Measurements from ENCODE around the gene SLC38A4.
"Not testable (repeated sequence)": the region's sequence is repeated elsewhere in the genome, so short reads cannot be mapped to it uniquely, and the experiment has no call there.

SLC38A4 gene

DNA sequence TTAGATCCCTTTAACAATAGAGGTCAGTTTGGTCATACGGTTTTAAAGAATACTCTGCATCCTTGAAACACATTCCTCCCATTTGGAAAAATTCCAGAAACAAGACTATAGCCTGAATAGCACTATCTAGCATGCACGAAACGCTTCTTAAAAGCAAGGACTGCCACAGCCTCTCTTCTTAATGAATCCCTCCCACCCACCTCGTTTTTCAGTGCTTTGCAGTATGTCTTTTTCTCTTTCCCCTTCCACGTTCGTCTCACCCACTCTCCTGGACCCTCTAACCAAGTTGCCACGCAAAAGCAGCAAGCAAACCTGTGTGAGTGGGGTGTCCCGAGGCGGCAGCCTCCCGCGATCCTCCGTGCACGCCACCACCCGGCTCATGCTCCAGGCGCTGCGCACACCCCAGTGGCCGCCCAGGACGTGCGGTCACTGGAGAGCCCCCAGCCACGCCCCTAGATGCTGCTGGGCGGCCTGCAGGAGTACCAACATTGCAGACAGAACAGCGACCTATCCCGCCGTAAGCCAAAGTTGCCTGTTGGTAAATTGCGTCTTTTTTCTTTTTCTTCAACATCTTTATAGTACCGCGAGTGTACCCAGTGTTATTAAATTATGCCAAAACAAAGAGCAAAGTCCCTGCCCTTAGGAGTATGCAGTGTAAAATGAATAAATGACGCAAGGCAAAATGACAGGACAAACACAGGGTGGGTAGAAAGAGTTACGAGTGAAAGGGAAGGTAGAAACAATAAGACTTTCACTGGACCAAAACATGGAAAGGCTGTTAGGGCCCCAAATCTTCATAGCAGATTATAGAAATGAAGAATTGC, at the start of gene SLC38A4:
SLC38A4 (minus strand) TSS at position 407 of the 824 bp plus-strand sequence. CDS start 32,926 bp downstream, outside the sequence.
- no peak for DNase-seq (ENCODE audit: low read depth)
- peak within 1 kb of the TSS; percentile 46 for H3K4me3 ChIP-seq (ENCODE audit: low read depth, low read length)

DNA sequence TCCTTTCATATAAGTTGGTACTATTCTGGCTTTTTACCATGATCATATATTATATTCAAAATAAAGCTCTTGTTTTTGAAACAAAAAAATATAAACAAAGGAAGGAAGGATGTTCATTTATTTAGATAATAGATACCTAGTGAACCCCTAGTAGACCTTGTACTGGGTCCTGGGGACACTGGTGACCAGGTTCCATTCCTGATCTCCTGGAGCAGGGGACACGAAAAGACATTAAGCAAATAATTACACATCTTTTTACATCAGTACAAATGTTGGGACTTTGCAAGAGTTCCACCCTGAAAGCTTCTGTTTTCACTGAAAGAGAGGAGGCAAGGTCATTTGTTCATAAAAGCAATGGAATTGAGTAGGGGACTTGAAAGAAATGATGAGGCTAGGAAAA, 49.3 kb upstream of the SLC38A4 start:
- no peak overlapping the region for H3K4me3 ChIP-seq (ENCODE audit: low read depth, low read length)
- DNase-seq (ENCODE audit: low read depth), result no peak

DNA sequence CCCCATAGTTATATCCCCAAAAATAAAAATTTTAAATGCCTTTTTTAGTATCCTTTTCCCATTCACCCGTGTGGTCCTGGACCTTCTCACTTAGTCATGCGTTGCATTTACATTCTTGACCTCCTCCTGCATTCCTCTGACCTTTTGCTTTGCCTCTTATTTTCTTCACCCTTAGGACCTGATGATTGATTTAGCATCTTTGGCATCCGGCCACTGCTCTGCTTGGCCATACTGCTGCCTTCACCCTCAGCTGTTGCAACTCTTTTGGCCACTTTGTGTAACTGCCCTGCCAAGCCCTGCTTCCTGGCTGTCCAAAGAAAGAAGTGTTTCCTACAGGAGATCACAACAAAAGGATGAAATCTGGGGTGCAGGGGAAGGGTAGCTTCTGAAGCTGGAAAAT, 48.8 kb upstream of the SLC38A4 start:
- DNase-seq (ENCODE audit: low read depth), result peak; percentile 79
- H3K4me3 ChIP-seq (ENCODE audit: low read depth, low read length), result no peak overlapping the region

- DNase-seq (ENCODE audit: low read depth), result no peak
- H3K4me3 ChIP-seq (ENCODE audit: low read depth, low read length), result no peak overlapping the region
Observed at GRCh38 chr12:46872135-46872534, 46.3 kb upstream of the SLC38A4 start.

DNA sequence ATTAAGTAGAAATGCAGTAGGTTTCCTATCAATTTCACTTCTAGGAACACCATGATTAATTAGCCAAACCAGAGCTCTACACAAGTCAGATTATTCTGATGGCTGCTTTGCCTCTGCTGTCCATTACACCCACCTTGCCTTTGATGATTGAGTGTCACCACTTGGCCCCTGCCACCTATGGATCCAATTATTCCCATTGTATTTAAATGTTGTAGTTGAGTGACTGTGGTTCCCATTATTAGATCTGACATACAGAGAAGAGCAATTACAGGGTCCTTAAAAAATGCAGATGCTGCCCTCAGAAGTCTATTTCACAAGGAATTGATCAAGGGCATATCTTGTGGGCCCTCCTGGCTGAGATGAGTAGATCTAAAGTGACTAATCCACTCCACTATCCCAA, 39.5 kb upstream of the SLC38A4 start:
- no peak overlapping the region for H3K4me3 ChIP-seq (ENCODE audit: low read depth, low read length)
- DNase-seq (ENCODE audit: low read depth), result no peak

DNA sequence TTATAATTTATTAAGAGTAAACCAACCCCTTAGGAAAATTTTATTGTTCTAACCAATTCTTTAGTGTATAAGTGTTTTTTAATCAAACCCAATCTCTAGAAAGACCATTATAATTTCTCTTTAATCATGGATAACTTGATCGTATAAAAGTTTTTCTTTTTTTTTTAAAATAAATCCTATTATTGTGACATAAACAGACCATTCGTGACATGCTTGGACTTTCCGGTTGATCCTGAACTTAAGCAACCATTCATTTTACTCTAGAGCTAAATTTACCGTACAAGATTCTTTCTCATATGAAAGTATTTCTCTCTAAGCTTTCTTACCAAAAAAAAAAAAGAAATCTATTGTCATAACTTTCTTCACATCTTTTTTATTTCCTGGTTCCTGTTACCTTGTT, 32.6 kb upstream of the SLC38A4 start:
- no peak overlapping the region for H3K4me3 ChIP-seq (ENCODE audit: low read depth, low read length)
- no peak for DNase-seq (ENCODE audit: low read depth)

DNA sequence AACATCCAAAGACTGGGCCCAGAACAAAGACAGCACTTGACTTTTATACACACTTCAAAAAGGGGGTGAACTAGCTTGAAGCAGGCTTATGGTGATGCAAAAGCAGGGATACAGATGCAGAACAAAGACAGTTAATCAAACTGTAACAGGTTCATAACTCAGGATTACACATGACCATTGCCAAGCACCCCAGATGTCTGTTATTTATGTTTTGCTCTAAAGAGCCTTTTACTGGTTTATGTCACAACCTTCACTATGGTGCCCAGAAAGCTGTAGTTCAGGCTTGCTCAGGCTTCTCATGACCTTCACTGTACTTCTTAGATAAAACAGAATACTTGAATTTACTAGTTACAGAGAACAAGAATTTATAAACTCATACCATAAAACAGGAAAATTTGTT, 31.7 kb upstream of the SLC38A4 start:
- DNase-seq (ENCODE audit: low read depth), result no peak
- no peak overlapping the region for H3K4me3 ChIP-seq (ENCODE audit: low read depth, low read length)

DNA sequence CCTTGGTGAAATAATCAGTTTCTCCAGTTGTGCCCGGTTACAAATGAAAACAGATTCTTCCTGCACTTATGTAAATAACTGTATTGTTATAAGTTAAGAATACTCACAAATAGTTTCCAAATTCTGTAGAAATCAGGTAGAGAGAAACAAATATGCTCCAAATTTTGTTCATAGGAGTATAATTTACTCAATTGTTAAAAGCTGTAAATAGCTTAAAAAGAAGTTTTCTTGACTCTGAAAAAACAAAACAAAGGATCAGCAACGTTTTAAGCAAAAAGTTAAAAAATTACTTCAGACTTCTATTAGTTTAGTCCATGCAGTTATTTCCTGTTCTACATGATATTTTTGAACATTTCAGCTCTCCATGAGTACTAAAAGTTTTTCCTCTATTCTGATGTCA, 30.0 kb upstream of the SLC38A4 start:
- DNase-seq (ENCODE audit: low read depth), result no peak
- no peak overlapping the region for H3K4me3 ChIP-seq (ENCODE audit: low read depth, low read length)

- not testable (repeated sequence) for H3K4me3 ChIP-seq (ENCODE audit: low read depth, low read length); DNase-seq (ENCODE audit: low read depth)
Observed at GRCh38 chr12:46854188-46854587, 28.4 kb upstream of the SLC38A4 start.

DNA sequence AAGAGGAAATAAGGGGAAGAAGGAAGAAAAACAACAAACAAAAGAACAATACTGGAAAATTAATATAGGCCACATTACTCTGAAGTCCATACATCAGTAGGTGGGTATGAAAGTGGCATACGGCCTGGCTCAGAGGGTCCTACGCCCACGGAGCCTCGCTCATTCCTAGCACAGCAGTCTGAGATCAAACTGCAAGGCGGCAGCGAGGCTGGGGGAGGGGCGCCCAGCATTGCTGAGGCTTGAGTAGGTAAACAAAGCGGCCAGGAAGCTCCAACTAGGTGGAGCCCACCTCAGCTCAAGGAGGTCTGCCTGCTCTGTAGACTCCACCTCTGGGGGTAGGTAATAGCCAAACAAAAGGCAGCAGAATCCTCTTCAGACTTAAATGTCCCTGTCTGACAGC, 23.0 kb upstream of the SLC38A4 start:
- DNase-seq (ENCODE audit: low read depth), result not testable (repeated sequence)

DNA sequence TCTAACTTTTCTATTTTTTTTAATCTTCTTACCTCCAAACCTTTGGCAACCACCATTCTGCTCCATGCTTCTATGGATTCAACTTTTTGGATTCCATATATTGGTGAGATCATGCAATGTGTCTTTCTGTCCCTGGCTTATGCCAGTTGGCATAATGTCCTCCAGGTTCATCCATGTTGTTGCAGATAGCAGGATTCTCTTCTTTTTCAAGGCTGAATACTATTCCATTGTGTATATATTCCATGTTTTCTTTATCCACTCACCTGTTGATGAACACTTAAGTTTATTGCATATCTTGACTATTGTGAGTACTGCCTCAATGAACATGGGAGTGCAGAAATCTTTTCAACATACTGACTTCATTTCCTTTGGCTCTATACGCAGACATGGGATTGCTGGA, 21.2 kb upstream of the SLC38A4 start:
- no peak overlapping the region for H3K4me3 ChIP-seq (ENCODE audit: low read depth, low read length)
- no peak for DNase-seq (ENCODE audit: low read depth)

More for the DNA sequence above, 23.0 kb upstream of the SLC38A4 start:
- H3K4me3 ChIP-seq (ENCODE audit: low read depth, low read length), result not testable (repeated sequence)

DNA sequence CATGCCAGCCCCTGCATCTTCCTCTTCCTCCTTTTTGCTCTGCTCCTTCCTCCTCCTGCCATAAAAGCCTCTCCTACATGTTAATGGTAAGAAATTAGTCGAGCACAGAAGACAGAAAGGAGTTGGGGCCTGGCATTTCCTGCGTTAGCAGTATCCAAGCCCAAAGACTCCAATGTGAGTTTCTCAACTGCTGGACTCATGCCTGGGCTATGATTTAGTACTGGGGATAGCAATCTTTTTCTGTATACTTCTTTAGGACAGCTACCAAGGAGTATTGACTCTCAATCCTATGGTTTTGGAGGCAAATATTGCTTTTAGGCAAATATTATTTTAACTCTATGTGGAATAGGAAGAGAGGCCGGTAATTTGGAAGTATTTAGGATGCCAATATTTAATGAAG, 18.0 kb upstream of the SLC38A4 start:
- no peak for DNase-seq (ENCODE audit: low read depth)
- H3K4me3 ChIP-seq (ENCODE audit: low read depth, low read length), result no peak overlapping the region

GRCh38 chr12:46841891-46842290, 16.1 kb upstream of the SLC38A4 start:
- DNase-seq (ENCODE audit: low read depth), result no peak
- no peak overlapping the region for H3K4me3 ChIP-seq (ENCODE audit: low read depth, low read length)

DNA sequence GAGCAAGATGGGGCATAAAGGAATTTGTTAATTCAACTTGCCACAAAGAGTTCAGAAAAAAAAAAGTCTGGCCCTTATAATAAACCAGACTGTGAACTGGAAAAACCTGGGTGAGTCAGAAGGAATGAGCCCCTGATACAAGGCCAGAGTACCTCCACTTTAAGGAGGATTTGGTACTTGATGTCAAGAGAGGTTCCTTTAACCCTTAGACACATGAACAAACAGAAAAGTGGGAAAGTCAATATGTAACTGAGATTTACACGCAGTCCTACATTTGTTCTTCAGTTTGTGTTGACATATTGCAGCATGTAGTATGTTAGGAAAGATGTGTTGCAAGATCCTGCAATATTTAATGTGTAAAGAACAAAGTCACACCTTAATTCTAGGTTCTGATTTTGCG, 14.2 kb upstream of the SLC38A4 start:
- no peak overlapping the region for H3K4me3 ChIP-seq (ENCODE audit: low read depth, low read length)
- DNase-seq (ENCODE audit: low read depth), result no peak

- no peak overlapping the region for H3K4me3 ChIP-seq (ENCODE audit: low read depth, low read length)
- DNase-seq (ENCODE audit: low read depth), result no peak
Observed at GRCh38 chr12:46839232-46839631, 13.4 kb upstream of the SLC38A4 start.

- no peak for DNase-seq (ENCODE audit: low read depth)
- no peak overlapping the region for H3K4me3 ChIP-seq (ENCODE audit: low read depth, low read length)
Observed at GRCh38 chr12:46835785-46836184, 10.0 kb upstream of the SLC38A4 start.

DNA sequence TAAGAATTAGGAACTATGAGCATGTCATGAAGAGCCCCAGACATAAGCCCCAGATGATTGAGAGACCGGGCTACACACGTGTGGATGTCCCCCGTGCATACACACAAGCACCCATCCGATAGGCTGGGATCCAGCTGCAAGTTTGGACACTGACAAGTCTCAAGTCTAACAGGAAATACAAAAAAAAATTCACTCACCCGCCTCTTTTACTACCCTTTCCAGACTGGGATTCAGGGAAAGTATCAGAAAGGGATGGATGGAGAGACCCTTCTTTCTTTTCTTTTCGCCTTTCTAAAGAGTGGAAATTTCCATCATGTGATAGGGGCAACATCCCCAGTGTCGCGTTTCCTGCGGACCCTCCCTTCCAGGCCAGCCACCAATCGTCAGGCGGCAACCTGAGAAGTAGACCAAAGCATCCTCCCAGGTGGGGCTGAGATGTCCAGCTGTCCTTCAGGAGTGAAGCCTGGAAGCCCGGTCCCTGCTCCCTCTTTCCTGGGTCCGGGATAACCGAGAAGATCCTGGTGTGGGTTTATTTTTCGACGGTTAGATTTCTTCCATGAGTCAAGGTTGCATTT, 6.4 kb upstream of the SLC38A4 start:
- no peak for DNase-seq (ENCODE audit: low read depth)
- no peak overlapping the region for H3K4me3 ChIP-seq (ENCODE audit: low read depth, low read length)

GRCh38 chr12:46831335-46832129, 5.7 kb upstream of the SLC38A4 start:
- H3K4me3 ChIP-seq (ENCODE audit: low read depth, low read length), result peak overlapping the region; percentile 44
- no peak for DNase-seq (ENCODE audit: low read depth)

DNA sequence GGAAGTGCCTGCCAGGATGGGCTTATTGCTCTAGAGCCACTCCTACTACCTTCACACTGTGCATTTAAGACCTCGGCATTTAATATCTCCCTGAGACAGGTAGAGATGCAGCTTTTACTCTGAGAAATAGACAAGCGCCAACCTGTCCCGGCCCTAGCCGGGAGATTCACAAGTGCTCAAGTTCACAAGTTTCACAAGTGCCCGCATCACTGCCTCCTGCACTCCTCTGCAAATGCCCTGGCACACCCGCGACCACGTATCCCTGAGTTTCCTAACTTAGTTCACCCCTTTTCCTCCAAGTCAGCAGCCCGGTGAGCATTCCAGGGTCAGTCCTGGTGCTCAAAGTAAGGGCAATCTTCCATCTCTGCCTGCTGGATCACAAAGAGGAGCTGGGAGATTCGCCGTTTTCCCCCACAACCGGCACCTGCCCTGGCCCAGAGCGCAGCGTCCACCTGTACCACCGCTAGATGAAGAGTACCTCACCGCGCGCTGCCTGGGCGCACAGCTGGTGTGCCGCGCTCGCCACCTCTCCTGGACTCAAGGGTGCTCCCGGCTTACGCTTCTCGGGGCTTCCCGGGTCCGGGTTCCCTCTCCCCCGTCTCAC, 5.0 kb upstream of the SLC38A4 start:
- no peak for DNase-seq (ENCODE audit: low read depth)
- peak overlapping the region; percentile 44 for H3K4me3 ChIP-seq (ENCODE audit: low read depth, low read length)

DNA sequence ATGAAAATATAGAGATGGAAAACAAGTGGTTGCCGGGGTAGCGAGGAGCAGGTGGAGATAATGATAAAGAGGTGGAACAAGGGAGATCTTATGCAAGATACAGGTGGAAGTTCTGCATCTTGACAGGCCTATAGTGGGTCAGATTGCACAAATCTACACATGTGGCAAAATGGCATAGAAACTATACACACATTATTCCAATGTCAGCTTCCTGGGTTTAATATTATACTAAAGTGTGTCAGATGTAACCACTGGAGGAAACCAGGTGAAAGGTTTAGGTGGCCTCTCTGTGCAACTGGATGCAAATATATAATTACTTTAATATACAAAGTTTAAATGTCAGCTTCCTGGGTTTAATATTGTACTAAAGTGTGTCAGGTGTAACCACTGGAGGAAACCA, 1.1 kb downstream of the SLC38A4 start:
- no peak overlapping the region for H3K4me3 ChIP-seq (ENCODE audit: low read depth, low read length)
- no peak for DNase-seq (ENCODE audit: low read depth)

All from skeletal muscle cell (primary cell).